T-helper 2 cell treated with Interferon-gamma antibody and Interleukin-4, amounts not matched to agents 100 ng/mL and 5 ng/mL, for 36 hours (primary cell): ENCODE data around the gene MYO16. TPM values are rescaled to one million over a fixed set of nuclear protein-coding genes. Genes with fewer than 3 reads are reported as not detected.

Source experiments
- intact Hi-C: fragments of 100-400 bp; cut with micrococcal nuclease; formaldehyde crosslinking; loops from one replicate; pipeline ENCODE4 v1.15.1; 2023
- total RNA-seq: library from RNA; stranded (reverse); gene quantifications from 2 replicates; pipeline ENCODE4 v1.2.3, GENCODE V29; 2022

The MYO16 gene
- total RNA-seq, 1 donor from 2014 or later: not detected

DNA sequence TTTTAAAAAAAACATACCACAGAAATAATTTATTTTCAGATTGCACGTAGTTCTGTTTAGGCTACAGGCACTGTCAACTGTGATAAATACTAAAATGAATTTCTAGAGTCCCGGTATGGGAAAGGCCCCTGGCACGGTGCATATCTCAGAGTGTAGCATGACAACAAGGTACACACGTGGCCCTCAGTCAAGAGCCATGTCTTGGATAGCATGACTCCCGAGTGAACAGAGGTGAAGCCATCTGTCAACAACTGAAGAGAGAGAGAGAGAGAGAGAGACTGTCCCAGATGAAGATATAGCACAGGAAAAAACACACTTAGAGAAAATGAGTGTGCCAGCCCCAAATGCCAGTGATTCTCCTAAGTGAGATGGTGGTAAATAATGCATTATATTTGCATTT is 297.5 kb downstream of the MYO16 start:
- intact Hi-C loops: no loop called here

DNA sequence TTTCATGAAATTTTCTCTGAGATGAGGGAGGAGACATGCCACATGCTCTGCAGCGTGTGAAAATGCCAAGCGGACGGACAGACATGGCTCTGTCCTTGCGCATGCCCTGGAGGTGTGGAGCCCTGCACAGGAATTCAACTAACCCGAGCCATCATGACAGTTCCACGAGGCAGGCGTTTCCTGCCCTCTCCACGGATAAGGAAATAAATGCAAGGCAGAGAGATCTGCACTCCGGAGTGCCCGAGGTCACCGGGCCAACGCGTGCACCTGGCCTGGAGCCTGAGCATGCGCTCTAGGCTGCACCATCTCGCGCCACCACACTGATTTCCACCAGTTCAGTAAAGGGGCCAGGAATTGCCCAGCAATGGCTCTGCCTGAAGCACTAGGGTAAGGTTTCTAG is 298.2 kb downstream of the MYO16 start:
- intact Hi-C loops: no loop called here

DNA sequence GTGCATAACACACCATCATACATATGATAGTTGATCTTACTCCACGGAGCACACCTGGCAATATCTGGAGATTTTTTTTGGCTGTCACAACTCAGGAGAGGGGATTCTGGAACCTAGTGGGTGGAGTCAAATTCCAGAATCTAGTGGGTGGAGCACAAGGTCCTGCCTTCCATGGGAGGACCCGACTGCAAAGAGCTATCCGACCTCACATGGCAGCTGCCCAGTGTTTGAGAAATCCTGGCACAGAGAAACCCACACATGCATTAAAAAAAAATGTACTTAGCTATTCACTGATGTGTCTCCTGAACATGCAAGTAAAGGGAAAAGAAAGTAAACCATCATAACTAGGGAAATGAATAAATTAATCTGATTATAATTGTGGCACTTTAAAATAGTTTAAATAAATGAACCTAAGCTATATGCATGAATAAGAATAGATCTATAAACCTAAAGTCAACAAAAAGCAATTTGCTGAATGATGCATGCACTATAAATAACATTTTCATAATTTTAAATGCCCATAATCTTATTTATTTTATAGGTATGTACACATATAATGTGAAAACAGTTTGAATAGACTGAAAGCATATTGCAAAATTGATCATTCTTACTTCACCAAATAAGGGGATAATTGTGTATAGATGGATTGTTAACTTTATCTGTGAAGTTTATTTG is 300.3 kb downstream of the MYO16 start:
- intact Hi-C loops: no loop called here

DNA sequence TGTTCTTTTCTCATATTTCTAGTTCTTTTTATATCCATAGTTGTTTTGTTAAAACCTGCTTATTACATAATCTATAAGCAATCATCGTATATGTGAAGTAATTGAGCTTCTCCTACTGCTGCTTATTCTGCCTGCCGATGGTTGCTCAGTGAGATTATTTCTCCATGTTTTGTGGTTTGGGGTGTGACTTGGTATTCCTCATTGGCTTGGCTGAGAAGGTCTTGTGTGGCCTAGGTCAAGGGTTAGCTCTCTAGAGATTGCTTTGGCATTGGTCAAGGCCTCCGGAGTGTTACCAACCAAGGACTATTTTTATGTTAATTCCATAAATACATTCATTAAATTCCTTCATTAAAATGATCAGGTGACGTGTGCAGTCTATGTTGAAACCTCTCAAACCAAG is 302.8 kb downstream of the MYO16 start:
- intact Hi-C loops: no loop called here

DNA sequence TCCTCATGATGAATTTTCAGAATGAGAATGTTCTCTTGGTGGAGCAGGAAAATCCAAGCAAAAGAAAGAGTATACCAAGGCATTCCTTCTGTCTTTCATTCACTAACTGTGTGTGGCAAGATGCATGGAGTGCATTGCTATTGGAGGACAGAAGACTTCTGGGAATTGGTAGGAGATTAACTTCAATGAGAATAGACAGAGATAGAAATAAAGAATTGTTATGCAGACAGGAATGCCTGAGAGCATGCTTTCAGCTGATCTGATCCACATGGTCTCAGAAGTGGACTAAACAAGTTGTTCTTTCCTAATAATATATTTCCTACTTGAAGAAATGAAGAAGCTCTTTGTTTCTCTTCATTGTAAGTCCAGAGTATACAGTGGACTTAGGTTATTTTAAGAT is 303.6 kb downstream of the MYO16 start:
- intact Hi-C loops: no loop called here

GRCh38 chr13:108938155-108938554 is 308.7 kb downstream of the MYO16 start:
- intact Hi-C loops: no loop called here

GRCh38 chr13:108940121-108940520 is 310.7 kb downstream of the MYO16 start:
- intact Hi-C loops: no loop called here

GRCh38 chr13:108943842-108944241 is 314.4 kb downstream of the MYO16 start:
- intact Hi-C loops: no loop called here

DNA sequence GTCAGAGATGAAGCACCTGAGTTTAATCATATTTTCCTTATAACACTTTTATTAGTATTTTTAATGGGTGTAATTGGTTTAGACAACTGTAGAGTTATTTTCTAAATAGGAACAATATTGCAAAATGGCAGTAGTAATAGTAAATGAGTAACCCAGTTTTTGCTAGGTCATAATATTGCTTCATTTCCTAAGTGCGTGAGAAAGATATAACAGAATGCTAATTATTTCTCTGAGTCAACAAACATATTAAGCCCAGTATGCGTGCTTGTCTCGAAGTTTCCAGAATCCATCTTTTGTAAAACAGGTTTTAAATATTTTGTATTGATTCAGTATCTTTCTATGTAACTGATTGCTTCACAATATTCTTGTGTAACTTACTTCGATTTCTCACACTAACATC is 315.3 kb downstream of the MYO16 start:
- intact Hi-C loops: no loop called here

DNA sequence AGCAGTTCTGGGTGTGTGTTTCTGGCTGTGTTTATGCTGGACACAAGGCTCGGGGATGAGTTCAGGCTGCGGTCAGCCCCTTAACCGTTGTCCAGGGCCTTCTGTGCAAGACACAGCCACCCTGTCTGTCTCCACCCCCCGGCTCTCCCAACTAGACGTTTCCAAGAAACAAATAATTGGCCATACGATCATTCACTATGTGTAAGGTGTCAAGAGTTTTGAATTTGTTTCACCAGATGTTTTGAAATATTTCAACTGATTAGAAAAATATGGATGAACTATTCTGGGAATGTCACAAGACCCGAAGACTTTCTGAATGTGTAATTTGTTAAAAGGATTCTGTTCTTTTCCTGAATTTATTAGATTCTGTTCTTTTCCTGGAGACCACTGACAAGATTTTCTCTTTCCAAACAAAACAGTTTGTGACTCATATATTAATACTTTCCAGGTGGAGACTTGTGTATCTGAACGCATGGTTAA is 318.2 kb downstream of the MYO16 start:
- intact Hi-C loops: no loop called here

DNA sequence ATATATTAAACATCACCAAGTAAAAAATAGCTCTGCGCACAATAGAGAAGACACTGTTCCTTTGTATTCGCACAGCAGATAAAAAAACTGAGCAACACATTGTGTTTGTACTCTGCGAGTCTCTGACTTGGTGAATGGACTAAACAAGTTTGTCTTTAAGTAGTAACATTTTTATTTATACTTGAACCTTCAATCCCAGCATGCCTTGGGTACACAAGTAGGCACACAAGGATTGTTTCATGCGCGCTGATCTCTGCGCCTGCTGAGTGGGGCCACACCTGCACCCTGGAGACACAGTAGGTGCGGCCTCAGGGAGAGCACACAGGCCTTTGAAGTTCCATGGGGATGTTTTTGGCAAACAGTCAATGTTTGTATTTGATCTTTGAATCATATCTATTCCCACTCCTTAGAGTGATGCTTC is 318.9 kb downstream of the MYO16 start:
- intact Hi-C loops: no loop called here

GRCh38 chr13:108950333-108951010 is 321.1 kb downstream of the MYO16 start:
- intact Hi-C loops: no loop called here

DNA sequence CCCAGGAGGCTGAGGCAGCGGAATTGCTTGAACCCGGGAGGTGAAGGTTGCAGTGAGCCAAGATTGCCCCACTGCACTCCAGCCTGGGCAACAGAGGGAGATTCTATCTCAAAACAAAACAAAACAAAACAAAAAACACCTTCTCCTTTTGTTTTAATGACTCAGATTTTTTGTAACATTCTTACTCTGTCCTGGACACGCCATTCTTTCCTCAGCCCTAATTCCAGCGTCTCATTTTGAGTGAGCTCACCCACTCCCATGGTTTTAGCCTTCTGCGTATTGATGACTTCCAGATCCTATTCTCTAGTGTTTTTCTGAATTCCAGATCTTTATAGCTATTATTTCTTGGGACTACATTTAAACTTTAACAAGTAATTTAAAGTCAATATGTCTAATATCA is 326.3 kb downstream of the MYO16 start:
- intact Hi-C loops: no loop called here

- intact Hi-C loops: no loop called here
Observed at GRCh38 chr13:108957369-108958012, 328.1 kb downstream of the MYO16 start.

GRCh38 chr13:108958013-108958376 is 328.6 kb downstream of the MYO16 start:
- intact Hi-C loops: no loop called here

- intact Hi-C loops: no loop called here
Observed at GRCh38 chr13:108959234-108959633, 329.8 kb downstream of the MYO16 start.

DNA sequence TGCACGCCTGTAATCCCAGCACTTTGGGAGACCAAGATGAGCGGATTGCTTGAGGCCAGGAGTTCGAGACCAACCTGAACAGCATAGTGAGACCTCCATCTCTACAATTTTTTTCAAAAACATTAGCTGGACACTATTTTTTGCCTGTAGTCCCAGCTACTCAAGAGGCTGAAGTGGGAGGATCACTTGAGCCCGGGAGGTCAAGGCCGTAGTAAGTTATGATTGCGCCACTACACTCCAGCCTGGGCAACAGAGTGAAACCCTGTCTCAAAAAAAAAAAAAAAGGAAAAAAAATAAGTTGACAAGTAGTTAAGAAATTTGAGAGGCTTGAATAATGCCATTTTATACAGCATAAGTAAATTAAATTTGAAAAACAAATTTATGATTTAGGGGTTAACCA is 330.6 kb downstream of the MYO16 start:
- intact Hi-C loops: no loop called here

- intact Hi-C loops: loop anchor here (1.0 kb wide), 3 partner anchors 823 to 1155 kb away; no protein-coding TSS in a partner anchor
Observed at GRCh38 chr13:108961542-108962125, 332.2 kb downstream of the MYO16 start.

DNA sequence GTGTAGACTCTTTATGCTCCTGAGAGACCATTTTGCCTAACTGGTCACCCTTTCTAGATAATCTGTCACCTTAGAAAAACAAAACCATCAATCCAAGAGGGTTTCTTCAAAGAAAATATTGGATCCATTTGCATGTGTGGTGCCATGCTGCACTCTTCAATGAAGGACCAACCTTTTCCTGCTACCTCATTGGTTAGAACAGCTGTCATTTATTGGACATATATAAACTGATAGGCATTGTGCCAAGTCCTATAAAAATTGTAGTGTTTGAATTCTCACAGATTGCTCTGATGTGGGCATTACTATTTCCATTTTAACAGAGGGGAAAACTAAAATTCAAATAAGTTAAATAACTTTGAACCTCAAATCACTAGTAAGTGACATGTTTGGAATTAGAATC is 333.2 kb downstream of the MYO16 start:
- intact Hi-C loops: no loop called here

DNA sequence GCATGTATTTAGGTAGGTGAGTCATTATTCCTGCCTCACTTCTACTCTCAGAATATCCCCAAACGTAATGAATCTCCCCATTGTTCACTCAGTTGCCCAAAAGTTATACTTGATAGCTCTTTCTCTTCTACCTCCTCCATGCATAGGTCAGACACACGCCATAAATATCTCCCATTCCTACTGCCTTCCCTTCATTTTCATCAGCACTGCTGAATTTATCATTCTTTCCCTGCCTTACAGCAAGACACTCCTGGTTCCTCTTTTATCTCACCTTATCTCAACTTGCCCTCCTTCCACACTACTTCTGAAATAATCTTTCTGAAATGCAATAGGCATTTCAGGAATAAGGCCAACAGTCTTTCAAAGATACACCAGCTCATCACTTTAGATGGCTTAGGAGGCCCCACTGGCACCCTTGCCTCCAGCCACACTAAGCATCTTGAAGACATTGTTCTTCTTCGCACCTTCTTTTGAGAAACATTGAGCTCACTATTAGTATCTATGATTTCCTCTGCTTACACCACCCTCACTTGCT is 333.9 kb downstream of the MYO16 start:
- intact Hi-C loops: no loop called here

DNA sequence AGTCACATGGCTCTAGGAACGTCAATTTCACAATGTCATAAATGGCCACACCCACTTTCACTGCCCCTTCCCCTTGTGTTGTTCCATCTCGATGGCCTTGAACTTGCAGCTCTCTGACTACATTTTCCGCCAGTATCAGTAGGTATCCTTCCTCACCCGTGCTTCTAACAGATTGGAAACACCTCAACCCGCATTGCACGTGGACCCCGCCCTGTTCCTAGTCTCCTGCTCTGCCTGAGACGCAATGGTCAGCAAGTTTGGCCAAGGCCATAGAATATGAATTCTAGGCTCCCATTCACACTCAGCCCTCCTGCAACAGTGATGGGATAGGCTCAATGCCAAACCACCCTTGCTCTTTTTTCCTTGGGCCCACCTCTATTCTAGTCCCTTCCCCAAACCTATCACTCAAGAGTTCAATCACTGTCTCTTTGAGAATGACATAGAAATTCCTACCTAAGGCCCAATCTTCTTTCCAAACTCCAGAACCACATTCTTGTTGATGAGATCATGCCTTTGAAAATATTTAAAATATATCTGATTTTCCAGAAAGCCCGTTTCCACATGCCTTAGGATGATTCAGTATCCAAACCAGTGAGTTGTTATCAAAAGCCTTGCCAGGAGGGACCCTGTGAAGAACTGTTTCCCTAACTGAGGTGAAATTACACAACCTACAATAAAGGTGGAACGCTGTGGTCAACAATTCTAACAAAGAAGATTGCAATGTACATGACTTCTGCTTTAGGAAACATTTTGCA is 334.6 kb downstream of the MYO16 start:
- intact Hi-C loops: no loop called here
